GM19351 (cell line): ENCODE data around the gene ESPN.

Experiments
- ATAC-seq: cut with Tn5 transposase; IDR thresholded peaks from one replicate; pipeline ENCODE4 v1.9.1; 2021; ENCODE audit warnings: mild to moderate bottlenecking, moderate library complexity; ENCODE audit not compliant: unreplicated experiment

ESPN gene

GRCh38 chr1:6508816-6509189 is 84.2 kb downstream of the ESPN start:
- ATAC-seq: no peak

DNA sequence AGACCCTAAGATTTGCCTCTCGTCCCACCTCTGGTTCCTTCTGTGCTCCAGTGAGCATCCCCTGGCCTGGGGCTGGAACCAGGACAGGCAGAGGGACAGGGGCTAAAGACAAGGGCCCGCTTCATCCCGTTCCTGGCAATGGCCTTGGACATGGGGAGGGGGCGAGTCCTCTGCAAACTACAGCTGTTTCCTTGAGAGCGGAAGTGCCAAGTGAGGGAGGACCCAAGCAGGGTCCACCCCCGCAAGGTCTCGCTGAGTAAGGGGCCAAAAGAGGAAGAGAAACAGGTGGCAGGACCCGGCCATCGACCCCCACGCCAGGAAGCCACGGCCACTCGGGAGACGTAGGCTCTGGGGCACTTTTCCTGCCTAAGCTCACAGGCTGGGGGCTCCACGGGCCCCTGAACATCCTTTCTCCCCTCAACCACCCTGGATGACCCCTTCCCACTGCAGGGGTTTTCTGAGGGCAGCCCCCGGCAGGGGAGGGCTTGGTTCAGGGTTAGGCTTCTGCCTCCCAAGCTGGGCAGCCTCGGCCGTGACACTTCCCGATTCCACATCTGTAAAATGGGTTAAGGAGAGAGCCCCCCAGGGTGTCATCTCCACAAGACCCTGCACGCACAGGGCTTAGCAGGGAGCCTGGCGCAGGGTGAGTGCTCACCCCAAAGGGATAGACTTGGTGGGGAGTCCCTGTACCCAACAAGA is 84.8 kb downstream of the ESPN start:
- no peak for ATAC-seq

GRCh38 chr1:6509919-6510291 is 85.3 kb downstream of the ESPN start:
- ATAC-seq: no peak

GRCh38 chr1:6510493-6510892 is 85.9 kb downstream of the ESPN start:
- ATAC-seq: no peak
